ENCODE results near the gene POU4F3. TPM values are rescaled to one million over a fixed set of nuclear protein-coding genes. Genes with fewer than 3 reads are reported as not detected.

The POU4F3 gene
- total RNA-seq, 2 donors from 2014 or later, result not detected

- Histone ChIP-seq H3K27ac (no peak overlapping the region), H3K36me3 (no peaks in the 10 kb centered on the region), H3K4me1 (ENCODE audit: control insufficient read depth in 1 of 2, low read depth in 2 of 2) (no peaks in the 10 kb centered on the region), H3K4me3 (no peak overlapping the region), H3K9me3 (no peaks in the 10 kb centered on the region), H3K27me3 (replicated peaks; ENCODE audit: insufficient read depth) (no peaks in the 10 kb centered on the region)
- TF ChIP-seq CTCF (IDR thresholded peaks at IDR 0.05), result no peak
- no peak for DNase-seq (ENCODE audit: low spot score)
- ATAC-seq (ENCODE audit: insufficient number of reproducible peaks, low FRiP score, low read depth), result no peak
Observed at GRCh38 chr5:146368137-146368536, 29.5 kb downstream of the POU4F3 start.

- H3K4me1 ChIP-seq (ENCODE audit: control insufficient read depth in 1 of 2, low read depth in 2 of 2), result no peaks in the 10 kb centered on the region
- no peak overlapping the region for H3K27ac ChIP-seq
- H3K4me3 ChIP-seq, result no peak overlapping the region
- TF ChIP-seq CTCF (IDR thresholded peaks at IDR 0.05), result no peak
- no peaks in the 10 kb centered on the region for H3K9me3 ChIP-seq
- DNase-seq (ENCODE audit: low spot score) (no peak), ATAC-seq (ENCODE audit: insufficient number of reproducible peaks, low FRiP score, low read depth) (no peak)
- H3K36me3 ChIP-seq, result no peaks in the 10 kb centered on the region
- no peaks in the 10 kb centered on the region for H3K27me3 ChIP-seq (replicated peaks; ENCODE audit: insufficient read depth)
Observed at GRCh38 chr5:146369691-146370090, 31.1 kb downstream of the POU4F3 start.

GRCh38 chr5:146376821-146377220 lies 38.2 kb downstream of the POU4F3 start:
- ATAC-seq (ENCODE audit: insufficient number of reproducible peaks, low FRiP score, low read depth) (no peak), DNase-seq (ENCODE audit: low spot score) (no peak)
- H3K4me3 ChIP-seq, result no peak overlapping the region
- no peak overlapping the region for H3K27ac ChIP-seq
- no peaks in the 10 kb centered on the region for H3K9me3 ChIP-seq
- H3K27me3 ChIP-seq (replicated peaks; ENCODE audit: insufficient read depth), result no peaks in the 10 kb centered on the region
- no peaks in the 10 kb centered on the region for H3K4me1 ChIP-seq (ENCODE audit: control insufficient read depth in 1 of 2, low read depth in 2 of 2)
- TF ChIP-seq CTCF (IDR thresholded peaks at IDR 0.05), result no peak
- no peaks in the 10 kb centered on the region for H3K36me3 ChIP-seq

- Histone ChIP-seq H3K27me3 (replicated peaks; ENCODE audit: insufficient read depth) (no peaks in the 10 kb centered on the region), H3K36me3 (no peaks in the 10 kb centered on the region), H3K4me1 (ENCODE audit: control insufficient read depth in 1 of 2, low read depth in 2 of 2) (no peaks in the 10 kb centered on the region), H3K27ac (no peak overlapping the region), H3K4me3 (no peak overlapping the region), H3K9me3 (no peaks in the 10 kb centered on the region)
- DNase-seq (ENCODE audit: low spot score) (no peak), ATAC-seq (ENCODE audit: insufficient number of reproducible peaks, low FRiP score, low read depth) (no peak)
- TF ChIP-seq CTCF (IDR thresholded peaks at IDR 0.05), result no peak
Observed at GRCh38 chr5:146378986-146379385, 40.3 kb downstream of the POU4F3 start.

- no peak for ATAC-seq (ENCODE audit: insufficient number of reproducible peaks, low FRiP score, low read depth)
- H3K4me3 ChIP-seq, result no peak overlapping the region
Observed at GRCh38 chr5:146380714-146381113, 42.1 kb downstream of the POU4F3 start.

More at GRCh38 chr5:146380714-146381113, 42.1 kb downstream of the POU4F3 start:
- no peak for TF ChIP-seq CTCF (IDR thresholded peaks at IDR 0.05)
- no peak overlapping the region for H3K27ac ChIP-seq
- H3K27me3 ChIP-seq (replicated peaks; ENCODE audit: insufficient read depth), result no peaks in the 10 kb centered on the region
- no peak for DNase-seq (ENCODE audit: low spot score)
- H3K9me3 ChIP-seq, result no peaks in the 10 kb centered on the region
- no peaks in the 10 kb centered on the region for H3K4me1 ChIP-seq (ENCODE audit: control insufficient read depth in 1 of 2, low read depth in 2 of 2)
- H3K36me3 ChIP-seq, result no peaks in the 10 kb centered on the region
